ENCODE results near the gene GPAT3.

GRCh38 chr4:83535520-83536361, at the start of gene GPAT3:
- TF ChIP-seq RARB (CRISPR knock-in tag; IDR thresholded peaks at IDR 0.05) (no peak), PATZ1 (CRISPR knock-in tag; IDR thresholded peaks at IDR 0.05; ENCODE audit: borderline replicate concordance) (no peak), ZFP3 (CRISPR knock-in tag; IDR thresholded peaks at IDR 0.05) (no peak)
